HepG2 (cell line): ENCODE results near the gene ITK. TPM values are rescaled to one million over a fixed set of nuclear protein-coding genes. Genes with fewer than 3 reads are reported as not detected.

Source experiments
- ATAC-seq: fragments of 200-7000 bp; cut with Tn5 transposase; 3 replicates; pipeline ENCODE4 v1.9.1; 2020; ENCODE audit warnings: mild to moderate bottlenecking, moderate library complexity
- BruUV-seq: library from RNA; stranded (reverse); fragments of 400-500 nt; replicated peaks from 2 replicates; lab custom pipeline; 2021; lab: Mats Ljungman, UMichigan
- CTCF ChIA-PET: fragments of 300-600 bp; formaldehyde crosslinking; extraction: SDS; loops from one replicate; lab custom pipeline; 2021; ENCODE audit warnings: low total read pairs, inconsistent platforms, low intra/inter-chr PET ratio; lab: Yijun Ruan, JAX
- POLR2A ChIA-PET: fragments of 350-600 bp; sonication (Branson Sonifier 250); formaldehyde crosslinking; loops from one replicate; lab custom pipeline; 2020; ENCODE audit warnings: antibody characterized with exemption, inconsistent platforms; lab: Yijun Ruan, JAX
- DNase-seq: peaks from one replicate; pipeline ENCODE4 v3.0.0-alpha.2; 2015; ENCODE audit warnings: low spot score
- FAIRE-seq: peaks from 3 replicates; lab custom pipeline; 2011; peaks lifted over from hg19 to GRCh38; lab: Jason Lieb, UNC
- H2AFZ ChIP-seq: one replicate; pipeline ENCODE4 v1.6.1; 2011; ENCODE audit warnings: low read length, inconsistent platforms
- H3K27ac ChIP-seq: fragments of 300-600 bp; 3 replicates; pipeline ENCODE4 v1.8.0; 2011; ENCODE audit warnings: mixed run types, mild to moderate bottlenecking, mixed read lengths, low read length, inconsistent platforms; ENCODE audit not compliant: insufficient read depth; ENCODE audit errors: extremely low read length
- H3K27me3 ChIP-seq, 2 experiments: fragments of 200-600 bp in 1 of 2; 2 replicates in 1 of 2; 3 replicates in 1 of 2; pipeline versions ENCODE4 v1.6.0 to v1.8.0; 2011; ENCODE audit warnings: low read length in 2 of 2, mild to moderate bottlenecking in 2 of 2, moderate library complexity in 2 of 2, inconsistent platforms in 1 of 2; ENCODE audit not compliant: insufficient read depth in 2 of 2, control insufficient read depth in 1 of 2
- H3K36me3 ChIP-seq, 2 experiments: fragments of 200-600 bp in 1 of 2; replicated peaks in 1 of 2; 2 replicates in 1 of 2; 3 replicates in 1 of 2; pipeline versions ENCODE4 v1.5.1 to v1.8.0; 2011; ENCODE audit warnings: low read length in 2 of 2, inconsistent platforms in 1 of 2; ENCODE audit not compliant: insufficient read depth in 2 of 2, control insufficient read depth in 1 of 2
- H3K4me1 ChIP-seq: 2 replicates; pipeline ENCODE4 v1.5.1; 2012; ENCODE audit warnings: low read length, inconsistent platforms; ENCODE audit not compliant: insufficient read depth
- H3K4me2 ChIP-seq: 2 replicates; pipeline ENCODE4 v1.6.0; 2011; ENCODE audit warnings: low read depth, low read length, inconsistent platforms
- H3K4me3 ChIP-seq, 3 experiments: fragments of 200-600 bp in 1 of 3; sonication (generic), shearing (Covaris generic) in 1 of 3; replicated peaks in 1 of 3; 2 replicates each; pipeline ENCODE4 v1.5.1; 2011 to 2016; ENCODE audit warnings: low read length in 3 of 3, inconsistent platforms in 2 of 3, low read depth in 2 of 3, mild to moderate bottlenecking in 2 of 3, control low read depth in 1 of 3, mixed read lengths in 1 of 3; ENCODE audit not compliant: insufficient read depth in 1 of 3
- H3K79me2 ChIP-seq: one replicate; pipeline ENCODE4 v1.6.1; 2011; ENCODE audit warnings: low read length, inconsistent platforms; ENCODE audit not compliant: insufficient read depth
- H3K9ac ChIP-seq: 2 replicates; pipeline ENCODE4 v1.6.0; 2011; ENCODE audit warnings: mild to moderate bottlenecking, low read depth, low read length, inconsistent platforms; ENCODE audit not compliant: insufficient read depth
- H3K9me3 ChIP-seq: 2 replicates; pipeline ENCODE4 v1.5.1; 2012; ENCODE audit warnings: mild to moderate bottlenecking, low read length
- H4K20me1 ChIP-seq: 2 replicates; pipeline ENCODE4 v1.6.0; 2011; ENCODE audit warnings: inconsistent platforms, mild to moderate bottlenecking, low read length, moderate library complexity; ENCODE audit not compliant: insufficient read depth
- PTBP1 ChIP-seq: fragments of 200-400 bp; formaldehyde crosslinking; IDR thresholded peaks from 2 replicates; pipeline ENCODE4 v1.6.1; 2018; ENCODE audit warnings: low read length, low read depth; ENCODE audit not compliant: poor library complexity, severe bottlenecking
- ZNF788 ChIP-seq: sonication (generic); formaldehyde crosslinking; IDR thresholded peaks from 2 replicates; pipeline ENCODE4 v1.5.0; 2020; ENCODE audit warnings: mild to moderate bottlenecking, missing genetic modification reagents, borderline replicate concordance
- ZNF816 ChIP-seq: sonication (generic); formaldehyde crosslinking; IDR thresholded peaks from 2 replicates; pipeline ENCODE4 v1.8.0; 2022; ENCODE audit warnings: missing genetic modification reagents, mild to moderate bottlenecking, borderline replicate concordance
- WGBS: methylation state at CpG from one replicate; pipeline ENCODE4 v1.1.6; 2017; ENCODE audit warnings: low lambda C conversion rate; 5-methylcytosine and 5-hydroxymethylcytosine counted together
- in situ Hi-C: cut with HindIII; loops from 2 replicates; pipeline ENCODE4 v1.10.0; 2017; ENCODE audit warnings: low pct_unique_long_range_greater_than_20kb; ENCODE audit not compliant: extremely low pct_ligation_motif_present
- intact Hi-C: fragments of 100-400 bp; cut with micrococcal nuclease; formaldehyde crosslinking; loops from one replicate; pipeline ENCODE4 v1.10.0; 2022; ENCODE audit not compliant: unreplicated experiment
- polyA plus RNA-seq, 8 experiments: library from polyadenylated mRNA; depleted of rRNA in 3 of 8; stranded (reverse) in 7 of 8; unstranded in 1 of 8; fragments of >200 nt; fragmentation: Illumina TruSeq in 4 of 8; extraction: Trizol in 4 of 8; gene quantifications; 2 replicates each; pipeline versions ENCODE4 v1.2.1 to v1.2.3, GENCODE V29; 2011 to 2016; ENCODE audit warnings: low read depth in 4 of 8, missing spikeins in 1 of 8, mixed read lengths in 1 of 8; ENCODE audit not compliant: insufficient read depth in 1 of 8
- total RNA-seq, 5 experiments: library from RNA; depleted of rRNA; stranded (reverse); fragments of >200 nt; fragmentation: Illumina TruSeq; extraction: Trizol; gene quantifications; 2 replicates each; pipeline ENCODE4 v1.2.3, GENCODE V29; 2016; ENCODE audit warnings: low read depth in 1 of 5
- TF ChIP-seq, protein P1 (sequence below): sonication (generic); formaldehyde crosslinking; IDR thresholded peaks from 2 replicates; pipeline ENCODE4 v1.4.0; 2020; ENCODE audit warnings: missing genetic modification reagents
- TF ChIP-seq, protein P2 (sequence below): sonication (generic); formaldehyde crosslinking; IDR thresholded peaks from 2 replicates; pipeline ENCODE4 v1.4.0; 2020; ENCODE audit warnings: mild to moderate bottlenecking, missing genetic modification reagents
- TF ChIP-seq, protein P3 (sequence below): sonication (generic); formaldehyde crosslinking; IDR thresholded peaks from 2 replicates; pipeline ENCODE4 v1.8.1; 2023; ENCODE audit warnings: mild to moderate bottlenecking, missing genetic modification reagents, borderline replicate concordance
- TF ChIP-seq, protein P4 (sequence below): sonication (generic); formaldehyde crosslinking; IDR thresholded peaks from 2 replicates; pipeline ENCODE4 v1.5.0; 2020; ENCODE audit warnings: missing genetic modification reagents

Gene ITK
- total and polyA plus RNA-seq, 2 of the 13 experiments (the other 11 are each of a cell fraction or from before 2014, with no cell fraction given) = 0.01 TPM; not detected in 1

DNA sequence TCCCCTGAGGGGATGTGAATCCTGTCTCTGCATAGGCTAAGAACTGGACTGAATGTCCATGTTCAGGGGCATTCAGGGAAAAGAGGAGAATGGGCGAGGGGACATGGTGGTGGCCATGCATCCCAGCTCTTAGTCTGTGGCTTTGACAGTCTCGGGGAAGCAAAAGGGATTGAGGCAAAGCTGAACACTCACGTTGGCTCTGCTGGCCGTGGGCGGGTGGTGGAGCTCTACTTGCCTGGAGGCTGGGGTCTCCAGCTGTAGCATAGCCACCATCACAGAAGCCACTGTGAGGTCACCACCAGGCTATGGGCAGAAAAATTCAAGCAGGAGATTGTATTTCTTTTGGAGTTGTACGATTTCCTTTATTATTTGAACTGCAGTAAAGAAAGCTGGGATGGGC lies 18.6 kb upstream of the ITK start:
- ATAC-seq (no peak), DNase-seq (no peak), FAIRE-seq (no peak)
- TF ChIP-seq ZNF788 (CRISPR knock-in tag) (no peak), ZNF816 (no peak), PTBP1 (no peak)
- TF ChIP-seq, protein P1, sequence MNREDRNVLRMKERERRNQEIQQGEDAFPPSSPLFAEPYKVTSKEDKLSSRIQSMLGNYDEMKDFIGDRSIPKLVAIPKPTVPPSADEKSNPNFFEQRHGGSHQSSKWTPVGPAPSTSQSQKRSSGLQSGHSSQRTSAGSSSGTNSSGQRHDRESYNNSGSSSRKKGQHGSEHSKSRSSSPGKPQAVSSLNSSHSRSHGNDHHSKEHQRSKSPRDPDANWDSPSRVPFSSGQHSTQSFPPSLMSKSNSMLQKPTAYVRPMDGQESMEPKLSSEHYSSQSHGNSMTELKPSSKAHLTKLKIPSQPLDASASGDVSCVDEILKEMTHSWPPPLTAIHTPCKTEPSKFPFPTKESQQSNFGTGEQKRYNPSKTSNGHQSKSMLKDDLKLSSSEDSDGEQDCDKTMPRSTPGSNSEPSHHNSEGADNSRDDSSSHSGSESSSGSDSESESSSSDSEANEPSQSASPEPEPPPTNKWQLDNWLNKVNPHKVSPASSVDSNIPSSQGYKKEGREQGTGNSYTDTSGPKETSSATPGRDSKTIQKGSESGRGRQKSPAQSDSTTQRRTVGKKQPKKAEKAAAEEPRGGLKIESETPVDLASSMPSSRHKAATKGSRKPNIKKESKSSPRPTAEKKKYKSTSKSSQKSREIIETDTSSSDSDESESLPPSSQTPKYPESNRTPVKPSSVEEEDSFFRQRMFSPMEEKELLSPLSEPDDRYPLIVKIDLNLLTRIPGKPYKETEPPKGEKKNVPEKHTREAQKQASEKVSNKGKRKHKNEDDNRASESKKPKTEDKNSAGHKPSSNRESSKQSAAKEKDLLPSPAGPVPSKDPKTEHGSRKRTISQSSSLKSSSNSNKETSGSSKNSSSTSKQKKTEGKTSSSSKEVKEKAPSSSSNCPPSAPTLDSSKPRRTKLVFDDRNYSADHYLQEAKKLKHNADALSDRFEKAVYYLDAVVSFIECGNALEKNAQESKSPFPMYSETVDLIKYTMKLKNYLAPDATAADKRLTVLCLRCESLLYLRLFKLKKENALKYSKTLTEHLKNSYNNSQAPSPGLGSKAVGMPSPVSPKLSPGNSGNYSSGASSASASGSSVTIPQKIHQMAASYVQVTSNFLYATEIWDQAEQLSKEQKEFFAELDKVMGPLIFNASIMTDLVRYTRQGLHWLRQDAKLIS (CRISPR knock-in tag) = no peak
- TF ChIP-seq, protein P2, sequence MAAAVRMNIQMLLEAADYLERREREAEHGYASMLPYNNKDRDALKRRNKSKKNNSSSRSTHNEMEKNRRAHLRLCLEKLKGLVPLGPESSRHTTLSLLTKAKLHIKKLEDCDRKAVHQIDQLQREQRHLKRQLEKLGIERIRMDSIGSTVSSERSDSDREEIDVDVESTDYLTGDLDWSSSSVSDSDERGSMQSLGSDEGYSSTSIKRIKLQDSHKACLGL (CRISPR knock-in tag) = no peak
- TF ChIP-seq, protein P3, sequence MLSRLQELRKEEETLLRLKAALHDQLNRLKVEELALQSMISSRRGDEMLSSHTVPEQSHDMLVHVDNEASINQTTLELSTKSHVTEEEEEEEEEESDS (CRISPR knock-in tag) = no peak
- TF ChIP-seq, protein P4, sequence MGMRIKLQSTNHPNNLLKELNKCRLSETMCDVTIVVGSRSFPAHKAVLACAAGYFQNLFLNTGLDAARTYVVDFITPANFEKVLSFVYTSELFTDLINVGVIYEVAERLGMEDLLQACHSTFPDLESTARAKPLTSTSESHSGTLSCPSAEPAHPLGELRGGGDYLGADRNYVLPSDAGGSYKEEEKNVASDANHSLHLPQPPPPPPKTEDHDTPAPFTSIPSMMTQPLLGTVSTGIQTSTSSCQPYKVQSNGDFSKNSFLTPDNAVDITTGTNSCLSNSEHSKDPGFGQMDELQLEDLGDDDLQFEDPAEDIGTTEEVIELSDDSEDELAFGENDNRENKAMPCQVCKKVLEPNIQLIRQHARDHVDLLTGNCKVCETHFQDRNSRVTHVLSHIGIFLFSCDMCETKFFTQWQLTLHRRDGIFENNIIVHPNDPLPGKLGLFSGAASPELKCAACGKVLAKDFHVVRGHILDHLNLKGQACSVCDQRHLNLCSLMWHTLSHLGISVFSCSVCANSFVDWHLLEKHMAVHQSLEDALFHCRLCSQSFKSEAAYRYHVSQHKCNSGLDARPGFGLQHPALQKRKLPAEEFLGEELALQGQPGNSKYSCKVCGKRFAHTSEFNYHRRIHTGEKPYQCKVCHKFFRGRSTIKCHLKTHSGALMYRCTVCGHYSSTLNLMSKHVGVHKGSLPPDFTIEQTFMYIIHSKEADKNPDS = no peak
- Histone ChIP-seq H3K4me1 (no peaks in the 10 kb centered on the region), H3K27ac (no peak overlapping the region), H3K79me2 (no peaks in the 10 kb centered on the region), H3K4me2 (no peak overlapping the region), H2AFZ (no peak overlapping the region), H4K20me1 (no peaks in the 10 kb centered on the region), H3K27me3 (peaks cover 0 to 32% of the 10 kb centered on the region in 2 experiments; a peak in 3 of 5 replicates), H3K9ac (no peak overlapping the region), H3K9me3 (no peaks in the 10 kb centered on the region), H3K36me3 (no peaks in the 10 kb centered on the region), H3K4me3 (no peak overlapping the region)
- ChIA-PET CTCF (no interaction called here), POLR2A (no interaction called here)
- no TSS peak for BruUV-seq
- in situ Hi-C loops (no loop called here), intact Hi-C loops (no loop called here)
- 15% methylated on average over 3 of the region's 6 CpGs for WGBS
